Peyer's patch (tissue), 4 donors: Measurements from ENCODE around the gene TFAP2A.

Experiments used
- CTCF ChIP-seq, 6 experiments: fragments of 450-650 bp in 4 of 6; fragments of 200-600 bp in 2 of 6; sonication (generic) in 1 of 6; IDR thresholded peaks; one replicate each; pipeline ENCODE4 v1.5.1; 2017 to 2019; ENCODE audit warnings: antibody characterized with exemption in 6 of 6, mild to moderate bottlenecking in 3 of 6, moderate library complexity in 1 of 6
- POLR2A ChIP-seq, 2 donors: fragments of 450-650 bp; IDR thresholded peaks; one replicate each; pipeline ENCODE4 v1.5.1; 2017; ENCODE audit warnings: antibody characterized with exemption in 2 of 2, mild to moderate bottlenecking in 2 of 2, moderate library complexity in 2 of 2

GRCh38 chr6:10434235-10434634 is 19.4 kb upstream of the TFAP2A start:
- no peak for TF ChIP-seq POLR2A (IDR thresholded peaks at IDR 0.05)
- TF ChIP-seq CTCF (IDR thresholded peaks at IDR 0.05): no peak
